HG03135 (cell line): ENCODE data around the gene PSMA7.

Source experiments
- ATAC-seq: cut with Tn5 transposase; IDR thresholded peaks from one replicate; pipeline ENCODE4 v1.9.1; 2021; ENCODE audit warnings: mild to moderate bottlenecking, moderate library complexity; ENCODE audit not compliant: unreplicated experiment

PSMA7 gene

DNA sequence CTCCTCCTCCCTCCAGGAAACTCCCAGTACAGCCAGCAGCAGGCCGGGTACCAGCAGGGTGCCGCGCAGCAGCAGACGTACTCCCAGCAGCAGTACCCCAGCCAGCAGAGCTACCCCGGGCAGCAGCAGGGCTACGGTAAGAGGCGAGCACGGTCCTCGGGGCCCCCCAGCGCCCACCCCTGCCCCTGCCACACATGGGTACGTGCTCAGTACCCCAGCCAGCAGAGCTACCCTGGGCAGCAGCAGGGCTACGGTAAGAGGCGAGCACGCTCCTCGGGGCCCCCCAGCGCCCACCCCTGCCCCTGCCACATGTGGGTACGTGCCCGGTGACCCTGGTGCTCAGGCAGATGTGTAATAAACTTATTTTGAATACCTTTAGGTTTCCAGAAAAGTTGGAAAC lies 29.5 kb upstream of the PSMA7 start:
- ATAC-seq: no peak

DNA sequence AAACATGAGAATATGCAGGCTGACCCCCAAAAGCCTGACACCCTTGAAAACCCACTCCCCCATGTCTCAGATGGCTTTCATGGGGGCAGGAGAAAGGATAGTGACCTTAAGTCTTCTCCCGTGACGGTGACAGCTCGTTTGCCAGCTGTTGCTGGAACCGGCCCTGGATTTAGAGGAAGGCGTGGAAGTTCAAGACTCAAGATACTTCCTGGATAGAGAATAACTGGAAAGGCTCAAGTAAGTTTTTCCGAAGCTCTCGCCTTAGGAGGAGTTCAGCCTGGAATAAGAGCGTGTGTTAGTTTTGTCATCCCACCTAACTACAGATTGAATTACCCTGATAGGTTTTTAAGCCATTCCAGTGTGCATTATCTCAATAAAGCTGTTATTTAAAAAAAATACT lies 28.1 kb upstream of the PSMA7 start:
- no peak for ATAC-seq

DNA sequence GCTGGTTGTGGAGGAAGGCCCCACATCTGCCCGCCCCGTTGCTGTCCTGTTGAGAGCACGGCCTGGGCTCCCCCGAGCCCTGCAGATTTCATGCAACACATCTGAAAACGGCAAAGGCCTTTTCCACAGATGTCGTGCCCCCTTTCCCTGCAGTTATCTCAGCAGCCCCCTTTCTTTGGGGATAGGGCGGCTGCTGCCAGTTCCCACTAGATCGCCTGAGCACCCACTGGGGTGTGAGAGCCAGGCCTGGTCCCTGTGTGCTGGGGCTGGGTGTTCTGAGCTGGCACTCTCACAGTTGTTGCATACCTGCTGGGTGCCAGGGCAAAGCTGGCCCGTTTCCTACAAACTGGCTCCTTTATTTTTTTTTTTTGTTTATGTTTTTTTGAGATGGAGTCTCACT lies 27.3 kb upstream of the PSMA7 start:
- ATAC-seq: no peak

DNA sequence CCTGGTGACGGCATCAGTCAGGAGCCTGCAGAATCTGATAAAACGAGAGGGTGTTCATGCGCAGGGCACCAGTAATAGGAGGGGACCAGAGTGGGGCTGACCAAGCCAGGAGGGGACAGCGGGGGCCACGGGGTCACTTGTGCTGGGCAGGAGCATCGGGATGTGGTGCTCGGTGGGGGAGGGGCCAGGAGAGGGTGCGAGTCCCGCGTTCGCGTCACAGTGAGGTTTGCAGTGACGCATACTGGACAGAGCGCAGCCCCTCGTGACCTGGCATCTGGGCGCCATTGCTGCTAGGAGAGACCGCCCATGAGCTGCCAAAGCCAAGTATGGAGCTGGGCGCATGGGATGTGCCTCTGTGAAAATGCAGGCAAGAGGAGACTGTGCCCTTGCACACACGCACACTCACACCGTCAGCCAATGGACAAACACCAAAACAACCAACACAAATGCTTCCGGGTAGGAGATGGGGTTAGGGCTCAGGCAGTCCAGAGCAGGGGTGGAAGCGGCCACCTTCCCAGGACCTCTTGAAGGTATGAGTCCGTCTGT lies 25.8 kb upstream of the PSMA7 start:
- ATAC-seq: no peak

DNA sequence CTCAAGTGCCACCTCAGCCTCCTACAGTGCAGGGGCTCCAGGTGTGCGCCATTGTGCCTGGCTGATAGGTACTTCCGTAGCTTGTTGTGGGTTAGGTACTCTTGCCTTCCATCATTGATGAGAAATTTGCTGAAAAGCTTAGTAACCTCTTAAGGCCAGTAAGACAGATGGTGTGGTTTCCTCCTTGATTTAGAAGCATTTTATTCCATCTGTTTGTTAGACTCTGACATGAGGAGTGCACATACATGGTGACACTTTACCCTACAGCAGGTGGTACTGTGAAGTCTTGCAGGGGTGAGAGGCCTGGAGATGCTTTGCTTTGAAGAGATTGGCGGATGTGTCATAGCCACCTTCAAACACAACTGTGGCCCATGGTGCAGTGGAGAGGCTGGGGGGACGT lies 24.9 kb upstream of the PSMA7 start:
- no peak for ATAC-seq

- ATAC-seq: no peak
Observed at GRCh38 chr20:62167474-62167873, 24.3 kb upstream of the PSMA7 start.

GRCh38 chr20:62165762-62166399 lies 22.7 kb upstream of the PSMA7 start:
- ATAC-seq: no peak

DNA sequence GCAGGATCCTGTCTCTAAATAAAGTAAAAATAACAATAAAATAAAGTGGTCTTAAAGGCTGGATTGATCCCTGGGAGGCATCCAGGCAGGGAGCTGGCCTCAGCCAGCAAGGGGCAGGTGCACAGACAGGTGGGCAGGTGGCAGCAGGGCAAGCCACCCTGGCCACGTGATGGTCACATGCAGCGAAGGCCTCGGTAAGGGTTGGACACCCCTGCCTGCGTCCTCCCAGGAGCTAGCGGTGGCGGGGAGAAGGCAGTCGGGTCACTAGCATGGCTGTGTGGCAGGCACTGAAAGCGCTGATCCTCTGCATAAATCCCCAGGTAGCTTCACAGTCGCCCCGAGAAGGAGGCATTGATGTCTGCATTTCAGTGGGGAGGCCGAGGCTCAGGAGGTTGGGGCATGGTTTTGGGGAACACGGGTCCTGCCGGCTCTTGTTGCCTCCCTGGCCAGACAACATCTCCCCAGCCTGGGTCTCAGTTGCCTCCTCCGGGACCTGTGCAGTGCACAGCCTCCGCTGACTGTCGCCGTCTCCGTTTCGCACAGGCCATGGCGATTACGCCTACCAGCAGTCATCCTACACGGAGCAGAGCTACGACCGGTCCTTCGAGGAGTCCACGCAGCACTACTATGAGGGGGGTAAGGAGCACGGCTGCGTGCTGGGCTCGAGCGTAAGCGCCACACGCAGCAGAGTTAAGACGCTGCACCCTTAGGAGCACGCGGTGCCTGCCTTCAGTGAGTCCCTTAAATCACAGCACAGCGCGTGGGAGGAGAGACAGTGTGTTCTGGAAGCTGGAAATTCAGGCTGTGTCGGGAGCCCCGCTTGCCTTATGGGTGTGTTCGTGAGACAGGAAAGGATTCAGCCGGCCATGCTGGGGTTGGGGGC lies 21.9 kb upstream of the PSMA7 start:
- no peak for ATAC-seq

GRCh38 chr20:62163986-62164762 lies 21.0 kb upstream of the PSMA7 start:
- ATAC-seq: no peak

DNA sequence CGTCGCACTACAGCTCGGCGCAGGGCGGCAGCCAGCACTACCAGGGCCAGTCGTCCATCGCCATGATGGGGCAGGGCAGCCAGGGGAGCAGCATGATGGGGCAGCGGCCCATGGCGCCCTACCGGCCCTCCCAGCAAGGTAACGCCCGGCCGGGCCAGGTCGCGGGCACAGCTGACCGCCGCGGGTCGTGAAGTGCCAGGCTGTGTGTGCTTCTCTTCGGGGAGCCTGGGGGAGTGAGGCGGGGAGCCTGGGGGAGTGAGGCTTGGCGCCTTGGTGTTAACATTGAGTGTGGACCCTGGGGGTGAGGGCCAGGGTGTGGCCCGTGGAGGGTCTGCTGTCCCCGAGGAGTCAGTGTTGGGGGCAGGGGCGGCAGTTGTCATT lies 20.3 kb upstream of the PSMA7 start:
- ATAC-seq: no peak

DNA sequence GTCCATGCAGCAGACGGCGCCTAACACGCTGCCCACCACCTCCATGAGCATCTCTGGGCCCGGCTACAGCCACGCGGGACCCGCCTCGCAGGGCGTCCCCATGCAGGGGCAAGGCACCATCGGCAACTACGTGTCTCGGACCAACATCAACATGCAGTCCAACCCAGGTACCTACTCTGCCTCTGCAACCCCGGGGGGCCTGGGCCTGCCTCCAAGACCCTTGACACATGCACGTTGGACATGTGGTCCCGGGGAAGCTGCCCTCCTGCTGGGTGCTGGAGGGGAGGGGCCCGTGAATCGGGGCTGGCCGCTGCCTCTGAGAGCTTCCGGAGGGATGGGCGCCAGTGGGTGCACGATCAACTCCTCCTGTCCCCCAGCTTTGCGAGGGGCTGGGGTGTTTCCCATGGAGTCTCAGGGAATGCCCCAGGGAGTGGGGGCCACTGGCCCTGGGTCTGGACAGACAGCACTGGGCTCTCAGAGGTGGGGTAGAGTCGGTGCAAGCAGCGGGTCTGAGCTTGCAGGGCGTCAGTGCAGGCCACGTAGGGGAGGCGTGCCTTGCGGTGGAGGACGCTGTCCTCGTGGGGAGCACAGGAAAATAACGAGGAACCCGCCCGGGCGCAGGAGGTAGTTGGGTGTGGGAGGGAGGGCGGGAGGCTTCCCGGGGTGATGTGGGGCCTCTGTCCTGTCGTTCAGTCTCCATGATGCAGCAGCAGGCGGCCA lies 19.7 kb upstream of the PSMA7 start:
- no peak for ATAC-seq

- no peak for ATAC-seq
Observed at GRCh38 chr20:62161347-62161746, 18.2 kb upstream of the PSMA7 start.

GRCh38 chr20:62160876-62161275 lies 17.7 kb upstream of the PSMA7 start:
- no peak for ATAC-seq

DNA sequence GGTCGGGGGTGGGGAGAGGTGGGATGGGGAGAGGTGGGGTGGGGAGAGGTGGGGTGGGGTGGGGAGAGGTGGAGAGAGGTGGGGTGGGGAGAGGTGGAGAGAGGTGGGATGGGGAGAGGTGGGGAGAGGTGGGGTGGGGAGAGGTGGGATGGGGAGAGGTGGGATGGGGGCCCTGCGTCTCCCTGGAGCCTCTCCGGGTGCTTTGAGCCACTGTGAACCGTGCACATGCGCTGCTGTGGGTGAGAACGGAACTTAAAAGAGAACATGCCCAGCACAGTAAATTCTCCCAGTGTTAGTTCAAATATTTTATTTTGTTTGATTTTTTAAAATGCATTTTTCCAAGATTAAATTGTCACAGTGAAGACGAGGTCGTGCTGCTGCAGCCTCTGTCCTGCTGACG lies 17.1 kb upstream of the PSMA7 start:
- ATAC-seq: no peak

DNA sequence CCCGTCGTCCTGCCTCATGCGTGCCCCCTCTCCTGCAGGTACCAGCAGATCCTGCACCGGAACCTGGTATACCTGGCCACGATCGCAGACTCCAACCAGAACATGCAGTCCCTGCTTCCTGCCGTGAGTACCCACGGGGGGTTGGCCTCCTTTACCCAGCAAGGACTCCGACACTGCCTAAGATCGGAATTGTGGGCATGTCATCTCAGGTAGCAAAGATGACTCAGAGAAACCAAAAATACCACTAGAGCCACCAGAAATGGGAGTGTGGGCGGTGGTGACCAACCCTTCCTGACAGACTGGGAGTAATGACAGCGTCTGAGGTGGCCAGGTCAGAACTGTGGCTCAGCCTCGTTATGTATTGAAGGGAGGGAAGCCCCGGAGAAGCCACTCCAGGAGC lies 16.6 kb upstream of the PSMA7 start:
- ATAC-seq: no peak

DNA sequence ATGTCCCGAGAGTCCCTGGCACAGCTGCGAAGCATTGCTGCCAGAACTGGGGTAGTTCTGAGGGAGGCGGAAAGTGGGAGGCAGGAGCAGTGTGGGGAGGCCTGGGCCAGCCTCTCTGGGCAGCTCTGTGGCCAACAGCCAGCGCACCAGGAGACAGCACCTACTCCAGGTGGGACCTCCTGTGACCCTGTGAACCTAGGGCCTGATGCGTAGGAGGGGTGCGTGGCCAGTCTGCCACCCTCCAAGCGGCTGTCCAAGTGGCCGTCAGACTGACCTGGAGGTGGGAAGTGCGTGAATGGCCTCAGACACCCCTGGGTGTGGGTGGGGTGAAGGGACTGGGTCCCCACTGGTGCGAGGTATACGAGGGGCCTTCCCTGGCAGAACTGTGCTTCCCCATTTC lies 15.9 kb upstream of the PSMA7 start:
- ATAC-seq: no peak

DNA sequence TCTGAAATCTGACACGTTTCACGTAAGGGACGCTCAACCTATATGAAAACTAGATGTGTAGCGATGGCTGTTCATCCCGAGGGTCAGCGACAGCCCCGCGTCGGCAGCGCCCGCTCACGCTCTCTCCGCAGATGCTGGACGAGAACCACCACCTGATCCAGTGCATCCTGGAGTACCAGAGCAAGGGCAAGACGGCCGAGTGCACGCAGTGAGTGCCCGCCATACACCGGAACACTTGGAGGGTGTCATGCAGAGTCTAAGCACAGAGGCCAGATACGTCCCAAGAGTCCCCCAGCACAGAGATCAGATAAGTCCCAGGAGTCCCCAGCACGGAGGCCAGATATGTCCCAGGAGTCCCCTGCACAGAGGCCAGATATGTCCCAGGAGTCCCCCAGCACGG lies 15.3 kb upstream of the PSMA7 start:
- ATAC-seq: no peak

GRCh38 chr20:62158088-62158400 lies 14.8 kb upstream of the PSMA7 start:
- ATAC-seq: no peak

DNA sequence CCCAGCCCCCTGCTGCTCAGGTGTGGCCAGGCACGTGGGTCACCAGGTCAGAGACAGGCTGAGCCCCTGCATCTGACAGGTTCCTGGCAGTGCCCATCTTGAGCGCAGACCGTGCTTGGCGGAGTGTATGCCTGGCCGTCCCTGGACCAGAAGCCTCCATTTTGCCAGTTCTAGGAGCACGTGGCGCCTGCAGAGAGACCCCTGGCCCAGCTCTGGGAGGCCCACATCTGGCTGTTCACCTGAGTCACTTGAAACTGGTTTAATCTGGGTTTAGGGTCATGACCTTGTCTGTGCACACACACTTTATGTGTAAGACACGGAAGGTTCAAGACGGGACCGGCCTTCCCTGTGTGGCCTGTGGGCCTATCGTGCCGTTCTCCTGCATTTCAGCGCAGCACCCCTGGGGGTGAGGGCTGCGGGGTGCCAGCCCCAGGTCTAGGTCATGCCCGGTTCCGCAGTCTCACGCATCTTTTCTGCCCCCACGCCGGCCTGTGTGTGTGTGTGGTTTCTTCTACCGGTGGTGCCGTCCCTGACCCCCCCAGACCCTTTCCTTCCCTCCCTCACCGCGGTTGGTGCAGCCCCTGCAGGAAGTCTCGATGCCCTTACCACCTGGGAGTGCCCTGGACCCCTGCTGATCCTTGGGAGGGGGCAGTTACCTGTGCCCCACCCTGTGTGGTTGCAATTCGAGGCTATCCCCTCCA lies 14.3 kb upstream of the PSMA7 start:
- no peak for ATAC-seq

GRCh38 chr20:62156592-62157386 lies 13.6 kb upstream of the PSMA7 start:
- ATAC-seq: no peak
